PC-3 (cell line): Measurements from ENCODE around the gene CBX5.

ENCODE experiments used
- EZH2 ChIP-seq: fragments of 300-600 bp; sonication (generic); IDR thresholded peaks from one replicate; pipeline ENCODE4 v1.6.1; 2017; ENCODE audit warnings: antibody characterized with exemption, mild to moderate bottlenecking, low read length; ENCODE audit not compliant: unreplicated experiment
- EZH2phosphoT487 ChIP-seq: fragments of 300-600 bp; sonication (generic); IDR thresholded peaks from 2 replicates; pipeline ENCODE4 v1.6.1; 2018; ENCODE audit warnings: mild to moderate bottlenecking, antibody characterized with exemption, low read length, borderline replicate concordance
- TF ChIP-seq, protein P1 (sequence below): fragments of 300-600 bp; sonication (generic); conservative IDR thresholded peaks from 2 replicates; pipeline ENCODE4 v1.5.1; 2017; ENCODE audit warnings: antibody characterized with exemption, low read depth, mild to moderate bottlenecking, low read length

DNA sequence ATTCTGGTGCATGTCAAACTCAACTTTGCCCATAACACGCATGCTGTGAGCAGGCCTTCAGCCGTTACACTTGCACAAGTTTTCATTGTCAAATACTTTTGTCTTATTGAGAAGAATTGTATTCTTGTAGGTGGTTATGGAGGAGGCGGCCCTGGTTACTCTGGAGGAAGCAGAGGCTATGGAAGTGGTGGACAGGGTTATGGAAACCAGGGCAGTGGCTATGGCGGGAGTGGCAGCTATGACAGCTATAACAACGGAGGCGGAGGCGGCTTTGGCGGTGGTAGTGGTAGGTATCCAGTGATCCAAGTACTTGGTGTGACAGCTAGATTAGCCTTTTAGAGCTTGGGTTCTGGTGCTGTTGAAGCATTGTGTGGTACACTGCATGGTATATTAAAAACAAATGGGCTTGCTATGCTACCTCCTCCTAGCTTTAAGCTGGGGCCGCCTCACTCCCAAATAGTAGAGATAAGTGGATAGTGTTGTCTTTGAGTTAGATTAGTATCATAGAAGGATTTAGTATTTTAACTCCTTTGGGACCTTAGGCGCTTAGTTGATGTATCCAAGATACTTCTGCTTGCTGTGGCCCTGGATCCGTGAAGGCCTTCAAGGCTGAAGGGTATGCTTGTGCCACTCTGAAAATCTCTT, 3.1 kb upstream of the CBX5 start:
- TF ChIP-seq, protein P1, sequence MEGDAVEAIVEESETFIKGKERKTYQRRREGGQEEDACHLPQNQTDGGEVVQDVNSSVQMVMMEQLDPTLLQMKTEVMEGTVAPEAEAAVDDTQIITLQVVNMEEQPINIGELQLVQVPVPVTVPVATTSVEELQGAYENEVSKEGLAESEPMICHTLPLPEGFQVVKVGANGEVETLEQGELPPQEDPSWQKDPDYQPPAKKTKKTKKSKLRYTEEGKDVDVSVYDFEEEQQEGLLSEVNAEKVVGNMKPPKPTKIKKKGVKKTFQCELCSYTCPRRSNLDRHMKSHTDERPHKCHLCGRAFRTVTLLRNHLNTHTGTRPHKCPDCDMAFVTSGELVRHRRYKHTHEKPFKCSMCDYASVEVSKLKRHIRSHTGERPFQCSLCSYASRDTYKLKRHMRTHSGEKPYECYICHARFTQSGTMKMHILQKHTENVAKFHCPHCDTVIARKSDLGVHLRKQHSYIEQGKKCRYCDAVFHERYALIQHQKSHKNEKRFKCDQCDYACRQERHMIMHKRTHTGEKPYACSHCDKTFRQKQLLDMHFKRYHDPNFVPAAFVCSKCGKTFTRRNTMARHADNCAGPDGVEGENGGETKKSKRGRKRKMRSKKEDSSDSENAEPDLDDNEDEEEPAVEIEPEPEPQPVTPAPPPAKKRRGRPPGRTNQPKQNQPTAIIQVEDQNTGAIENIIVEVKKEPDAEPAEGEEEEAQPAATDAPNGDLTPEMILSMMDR = no peak
- TF ChIP-seq EZH2phosphoT487 (no peak), EZH2 (no peak)
